Measurements from ENCODE around the gene TMTC2.

TMTC2 gene

GRCh38 chr12:82721726-82722125 is 35.0 kb downstream of the TMTC2 start:
- no peak overlapping the region for H3K4me3 ChIP-seq (ENCODE audit: low read length)
- DNase-seq (ENCODE audit: low read depth) = no peak
- TF ChIP-seq CTCF (conservative IDR thresholded peaks at IDR 0.05; ENCODE audit: low read depth, low read length) = no peak

GRCh38 chr12:82723093-82723492 is 36.4 kb downstream of the TMTC2 start:
- no peak overlapping the region for H3K4me3 ChIP-seq (ENCODE audit: low read length)
- TF ChIP-seq CTCF (conservative IDR thresholded peaks at IDR 0.05; ENCODE audit: low read depth, low read length) = no peak
- DNase-seq (ENCODE audit: low read depth) = no peak

- no peak overlapping the region for H3K4me3 ChIP-seq (ENCODE audit: low read length)
- TF ChIP-seq CTCF (conservative IDR thresholded peaks at IDR 0.05; ENCODE audit: low read depth, low read length) = no peak
- DNase-seq (ENCODE audit: low read depth) = no peak
These were observed 37.2 kb downstream of the TMTC2 start for GRCh38 chr12:82723891-82724290.

GRCh38 chr12:82725741-82726140 is 39.0 kb downstream of the TMTC2 start:
- DNase-seq (ENCODE audit: low read depth) = no peak
- TF ChIP-seq CTCF (conservative IDR thresholded peaks at IDR 0.05; ENCODE audit: low read depth, low read length) = no peak
- H3K4me3 ChIP-seq (ENCODE audit: low read length) = no peak overlapping the region

GRCh38 chr12:82727886-82728285 is 41.2 kb downstream of the TMTC2 start:
- no peak overlapping the region for H3K4me3 ChIP-seq (ENCODE audit: low read length)
- TF ChIP-seq CTCF (conservative IDR thresholded peaks at IDR 0.05; ENCODE audit: low read depth, low read length) = no peak
- no peak for DNase-seq (ENCODE audit: low read depth)

GRCh38 chr12:82728710-82729109 is 42.0 kb downstream of the TMTC2 start:
- DNase-seq (ENCODE audit: low read depth) = no peak
- H3K4me3 ChIP-seq (ENCODE audit: low read length) = no peak overlapping the region
- TF ChIP-seq CTCF (conservative IDR thresholded peaks at IDR 0.05; ENCODE audit: low read depth, low read length) = no peak

GRCh38 chr12:82730953-82731459 is 44.3 kb downstream of the TMTC2 start:
- TF ChIP-seq CTCF (conservative IDR thresholded peaks at IDR 0.05; ENCODE audit: low read depth, low read length) = no peak
- DNase-seq (ENCODE audit: low read depth) = no peak

More at GRCh38 chr12:82730953-82731459, 44.3 kb downstream of the TMTC2 start:
- no peak overlapping the region for H3K4me3 ChIP-seq (ENCODE audit: low read length)

Data from retinal pigment epithelial cell (primary cell).